H1 (cell line): Measurements from ENCODE around the gene PXT1. TPM values are rescaled to one million over a fixed set of nuclear protein-coding genes. Genes with fewer than 3 reads are reported as not detected.

ENCODE experiments used
- CTCF ChIA-PET: fragments of 300-600 bp; sonication (Branson Sonifier 250); formaldehyde crosslinking; loops from one replicate; lab custom pipeline; 2021; ENCODE audit not compliant: partially characterized antibody; lab: Charles Lee
- POLR2A ChIA-PET: fragments of 300-600 bp; sonication (Branson Sonifier 250); formaldehyde crosslinking; loops from one replicate; lab custom pipeline; 2021; ENCODE audit warnings: inconsistent platforms; ENCODE audit not compliant: partially characterized antibody; lab: Charles Lee
- DNase-seq, 2 experiments: peaks; one replicate each; pipeline versions ENCODE4 v3.0.0 to v3.0.0-alpha.2; 2010 to 2022; ENCODE audit warnings: low spot score in 2 of 2, low read depth in 1 of 2, mixed read lengths in 1 of 2
- FAIRE-seq: peaks from 2 replicates; lab custom pipeline; 2011; peaks lifted over from hg19 to GRCh38; lab: Jason Lieb, UNC
- H2AFZ ChIP-seq: 2 replicates; pipeline ENCODE4 v1.8.1; 2012; ENCODE audit warnings: low read length, inconsistent platforms
- H2AK5ac ChIP-seq: 2 replicates; pipeline ENCODE4 v1.6.1; 2013; ENCODE audit warnings: low read depth, low read length
- H2BK120ac ChIP-seq: replicated peaks from 2 replicates; pipeline ENCODE3; 2013; ENCODE audit warnings: low read depth, low read length, inconsistent platforms
- H2BK12ac ChIP-seq: 2 replicates; pipeline ENCODE4 v1.6.1; 2013; ENCODE audit warnings: low read depth, low read length
- H2BK15ac ChIP-seq: 2 replicates; pipeline ENCODE4 v1.6.1; 2013; ENCODE audit warnings: low read length
- H2BK20ac ChIP-seq: 2 replicates; pipeline ENCODE4 v1.6.1; 2013; ENCODE audit warnings: low read length
- H2BK5ac ChIP-seq: 2 replicates; pipeline ENCODE4 v1.6.1; 2013; ENCODE audit warnings: low read depth, low read length
- H3K14ac ChIP-seq: 2 replicates; pipeline ENCODE4 v1.6.1; 2013; ENCODE audit warnings: inconsistent platforms; ENCODE audit not compliant: insufficient read length
- H3K18ac ChIP-seq: 2 replicates; pipeline ENCODE4 v1.6.1; 2013; ENCODE audit warnings: low read length; ENCODE audit errors: extremely low read depth
- H3K23ac ChIP-seq: 2 replicates; pipeline ENCODE4 v1.6.1; 2013; ENCODE audit warnings: inconsistent platforms; ENCODE audit not compliant: insufficient read length
- H3K23me2 ChIP-seq: 2 replicates; pipeline ENCODE4 v1.6.1; 2013; ENCODE audit warnings: low read depth, low read length
- H3K27ac ChIP-seq: 2 replicates; pipeline ENCODE4 v1.6.1; 2011; ENCODE audit warnings: low read depth, low read length, inconsistent platforms
- H3K27me3 ChIP-seq, 4 experiments: replicated peaks in 1 of 4; 1 replicate in 1 of 4; 2 replicates in 3 of 4; pipeline versions ENCODE4 v1.6.1 to v1.8.1; 2011 to 2013; ENCODE audit warnings: low read length in 3 of 4, mild to moderate bottlenecking in 3 of 4, inconsistent platforms in 2 of 4, mixed read lengths in 2 of 4, moderate library complexity in 1 of 4; ENCODE audit not compliant: control insufficient read depth in 3 of 4, insufficient read depth in 3 of 4; ENCODE audit errors: extremely low read depth in 1 of 4
- H3K36me3 ChIP-seq, 4 experiments: 2 replicates each; pipeline versions ENCODE4 v1.6.1 to v1.8.1; 2011 to 2013; ENCODE audit warnings: mild to moderate bottlenecking in 4 of 4, low read length in 3 of 4, moderate library complexity in 2 of 4, control low read depth in 1 of 4, inconsistent platforms in 1 of 4; ENCODE audit not compliant: insufficient read depth in 4 of 4, control insufficient read depth in 2 of 4
- H3K4ac ChIP-seq: replicated peaks from 2 replicates; pipeline ENCODE3; 2013; ENCODE audit warnings: low read length, low read depth, mixed read lengths, inconsistent platforms; ENCODE audit not compliant: insufficient read length
- H3K4me1 ChIP-seq, 4 experiments: replicated peaks in 1 of 4; 1 replicate in 1 of 4; 2 replicates in 3 of 4; pipeline versions ENCODE4 v1.6.1 to v1.8.1; 2011 to 2013; ENCODE audit warnings: low read length in 3 of 4, inconsistent platforms in 2 of 4, mixed read lengths in 1 of 4; ENCODE audit not compliant: insufficient read depth in 4 of 4, control insufficient read depth in 3 of 4
- H3K4me2 ChIP-seq, 2 experiments: 2 replicates each; pipeline versions ENCODE4 v1.6.1 to v1.8.1; 2011 to 2013; ENCODE audit warnings: low read depth in 2 of 2, low read length in 2 of 2, control low read depth in 1 of 2, inconsistent platforms in 1 of 2, mild to moderate bottlenecking in 1 of 2; ENCODE audit not compliant: insufficient read depth in 1 of 2
- H3K4me3 ChIP-seq, 4 experiments: fragments of 200-600, 300-600 bp in 1 of 4; sonication (generic), shearing (Covaris generic), sonication (Bioruptor Twin) in 1 of 4; 2 replicates each; pipeline versions ENCODE4 v1.5.1 to v1.8.1; 2011 to 2016; ENCODE audit warnings: low read length in 4 of 4, low read depth in 3 of 4, control low read depth in 2 of 4, inconsistent platforms in 2 of 4, mild to moderate bottlenecking in 2 of 4, mixed read lengths in 1 of 4, moderate library complexity in 1 of 4; ENCODE audit not compliant: insufficient read depth in 2 of 4; ENCODE audit errors: extremely low read depth in 1 of 4
- H3K56ac ChIP-seq: replicated peaks from 2 replicates; pipeline ENCODE3; 2013; ENCODE audit warnings: low read depth, mild to moderate bottlenecking, mixed read lengths, low read length, inconsistent platforms; ENCODE audit not compliant: insufficient read length
- H3K79me1 ChIP-seq: 2 replicates; pipeline ENCODE4 v1.6.1; 2013; ENCODE audit warnings: low read depth, low read length, control low read depth
- H3K79me2 ChIP-seq, 2 experiments: 2 replicates each; pipeline versions ENCODE4 v1.6.1 to v1.8.1; 2012 to 2013; ENCODE audit warnings: low read length in 2 of 2, mild to moderate bottlenecking in 2 of 2, inconsistent platforms in 1 of 2; ENCODE audit not compliant: insufficient read depth in 2 of 2, control insufficient read depth in 1 of 2
- H3K9ac ChIP-seq, 4 experiments: replicated peaks in 1 of 4; 1 replicate in 1 of 4; 2 replicates in 3 of 4; pipeline versions ENCODE4 v1.6.1 to v1.8.1; 2011 to 2013; ENCODE audit warnings: low read depth in 3 of 4, low read length in 3 of 4, control low read depth in 2 of 4, mild to moderate bottlenecking in 2 of 4, moderate library complexity in 2 of 4, inconsistent platforms in 1 of 4; ENCODE audit errors: extremely low read depth in 1 of 4
- H3K9me3 ChIP-seq, 2 experiments: 2 replicates each; pipeline versions ENCODE4 v1.6.1 to v1.8.1; 2012 to 2013; ENCODE audit warnings: mild to moderate bottlenecking in 2 of 2, moderate library complexity in 2 of 2, control low read depth in 1 of 2, inconsistent platforms in 1 of 2, low read depth in 1 of 2, low read length in 1 of 2, mixed read lengths in 1 of 2; ENCODE audit not compliant: insufficient read depth in 2 of 2
- H4K20me1 ChIP-seq, 2 experiments: replicated peaks in 1 of 2; 2 replicates each; pipeline versions ENCODE3 to v1.8.1; 2011 to 2013; ENCODE audit warnings: inconsistent platforms in 2 of 2, low read length in 2 of 2, mild to moderate bottlenecking in 1 of 2; ENCODE audit not compliant: insufficient read depth in 2 of 2, control insufficient read depth in 1 of 2
- H4K5ac ChIP-seq: 2 replicates; pipeline ENCODE4 v1.6.1; 2013; ENCODE audit warnings: low read length, low read depth, mixed read lengths, inconsistent platforms; ENCODE audit not compliant: insufficient read length
- H4K8ac ChIP-seq: 2 replicates; pipeline ENCODE4 v1.8.0; 2013; ENCODE audit warnings: mild to moderate bottlenecking, moderate library complexity, low read length, inconsistent platforms; ENCODE audit not compliant: insufficient read depth; ENCODE audit errors: extremely low read depth
- H4K91ac ChIP-seq: replicated peaks from 2 replicates; pipeline ENCODE3; 2013; ENCODE audit warnings: low read length, mixed read lengths, inconsistent platforms; ENCODE audit not compliant: insufficient read length
- RNF2 ChIP-seq: fragments of 200-900, 300-1000 bp; sonication (generic); IDR thresholded peaks from 2 replicates; pipeline ENCODE4 v1.7.1; 2016; ENCODE audit warnings: borderline replicate concordance, low read depth, mild to moderate bottlenecking, antibody characterized with exemption, low read length; ENCODE audit not compliant: poor library complexity, severe bottlenecking; ENCODE audit errors: missing control alignments
- WGBS, 2 experiments: shearing (Covaris generic) in 1 of 2; methylation state at CpG; one replicate each; pipeline versions ENCODE4 v1.1.6 to v1.1.7; 2013 to 2015; ENCODE audit warnings: low lambda C conversion rate in 2 of 2, mixed read lengths in 2 of 2, inconsistent platforms in 1 of 2, low coverage in 1 of 2, missing lambda C conversion rate in 1 of 2; ENCODE audit not compliant: insufficient replicate concordance in 2 of 2, insufficient coverage in 1 of 2, insufficient read length in 1 of 2; ENCODE audit errors: extremely low coverage in 1 of 2, missing lambda C conversion rate in 1 of 2; 5-methylcytosine and 5-hydroxymethylcytosine counted together
- polyA plus RNA-seq, 7 experiments: library from polyadenylated mRNA; depleted of rRNA in 3 of 7; stranded (reverse) in 5 of 7; unstranded in 2 of 7; fragments of >200 nt in 5 of 7; fragments of 200-250 nt in 2 of 7; gene quantifications; 1 replicate in 5 of 7; 2 replicates in 1 of 7; 4 replicates in 1 of 7; pipeline versions ENCODE4 v1.2.1 to v1.2.3, GENCODE V29; 2011 to 2013; ENCODE audit warnings: missing spikeins in 2 of 7, mixed read lengths in 2 of 7
- total RNA-seq: library from RNA; stranded (reverse); fragmentation: NEBNext Ultra II Directional; extraction: Animal tissue kit (Norgen Biotek cat#: 25700); gene quantifications from 2 replicates; pipeline ENCODE4 v1.2.1, GENCODE V29; 2021
- TF ChIP-seq, protein P1 (sequence below): IDR thresholded peaks from 2 replicates; pipeline ENCODE4 v1.6.1; 2012; ENCODE audit warnings: inconsistent platforms

The PXT1 gene
- total and polyA plus RNA-seq, 2 of the 8 experiments (the other 6 are each of a cell fraction or from before 2014, with no cell fraction given), result 0.06 TPM; not detected in 1

GRCh38 chr6:36492092-36492491 lies 49.4 kb upstream of the PXT1 start:
- Histone ChIP-seq H3K36me3 (peaks cover 2 to 30% (median 18%) of the 10 kb centered on the region in 4 experiments; a peak in 6 of 8 replicates), H3K56ac (no peak overlapping the region), H2BK12ac (no peak overlapping the region), H3K23me2 (no peaks in the 10 kb centered on the region), H3K4ac (no peak overlapping the region), H2BK20ac (no peak overlapping the region), H2BK15ac (no peak overlapping the region), H3K9ac (no peak overlapping the region), H3K79me2 (no peaks in the 10 kb centered on the region), H3K18ac (no peak overlapping the region), H3K27me3 (no peaks in the 10 kb centered on the region), H3K27ac (no peak overlapping the region), H2BK5ac (no peak overlapping the region), H3K14ac (no peak overlapping the region), H4K8ac (no peak overlapping the region), H3K4me1 (peaks cover 0 to 7% (median 3%) of the 10 kb centered on the region in 4 experiments; a peak in 2 of 7 replicates), H3K4me3 (no peak overlapping the region), H2BK120ac (no peak overlapping the region), H3K9me3 (no peaks in the 10 kb centered on the region), H4K91ac (no peak overlapping the region), H2AFZ (no peak overlapping the region), H4K20me1 (no peaks in the 10 kb centered on the region), H3K79me1 (no peaks in the 10 kb centered on the region), H2AK5ac (no peak overlapping the region), H3K23ac (no peak overlapping the region), H4K5ac (no peak overlapping the region), H3K4me2 (no peak overlapping the region)
- CTCF ChIA-PET, result interaction anchor here (1.4 kb wide), 1 partner anchor 49 kb away, joined by 3 read pairs; no protein-coding TSS in a partner anchor
- no peak for DNase-seq
- POLR2A ChIA-PET, result interaction anchor here (1.3 to 1.5 kb wide), 3 partner anchors 11 to 114 kb away, joined by 4 to 6 read pairs (median 5); no protein-coding TSS in a partner anchor
- TF ChIP-seq, protein P1, sequence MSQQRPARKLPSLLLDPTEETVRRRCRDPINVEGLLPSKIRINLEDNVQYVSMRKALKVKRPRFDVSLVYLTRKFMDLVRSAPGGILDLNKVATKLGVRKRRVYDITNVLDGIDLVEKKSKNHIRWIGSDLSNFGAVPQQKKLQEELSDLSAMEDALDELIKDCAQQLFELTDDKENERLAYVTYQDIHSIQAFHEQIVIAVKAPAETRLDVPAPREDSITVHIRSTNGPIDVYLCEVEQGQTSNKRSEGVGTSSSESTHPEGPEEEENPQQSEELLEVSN, result no peak
- no peak for TF ChIP-seq RNF2
- WGBS, 2 experiments, result 86% methylated on average over 4 of the region's 4 CpGs; no CpG with 5 or more reads in 1 of the 2 experiments
- no peak for FAIRE-seq
